ENCODE measurements around the gene NEDD4.

Gene NEDD4

DNA sequence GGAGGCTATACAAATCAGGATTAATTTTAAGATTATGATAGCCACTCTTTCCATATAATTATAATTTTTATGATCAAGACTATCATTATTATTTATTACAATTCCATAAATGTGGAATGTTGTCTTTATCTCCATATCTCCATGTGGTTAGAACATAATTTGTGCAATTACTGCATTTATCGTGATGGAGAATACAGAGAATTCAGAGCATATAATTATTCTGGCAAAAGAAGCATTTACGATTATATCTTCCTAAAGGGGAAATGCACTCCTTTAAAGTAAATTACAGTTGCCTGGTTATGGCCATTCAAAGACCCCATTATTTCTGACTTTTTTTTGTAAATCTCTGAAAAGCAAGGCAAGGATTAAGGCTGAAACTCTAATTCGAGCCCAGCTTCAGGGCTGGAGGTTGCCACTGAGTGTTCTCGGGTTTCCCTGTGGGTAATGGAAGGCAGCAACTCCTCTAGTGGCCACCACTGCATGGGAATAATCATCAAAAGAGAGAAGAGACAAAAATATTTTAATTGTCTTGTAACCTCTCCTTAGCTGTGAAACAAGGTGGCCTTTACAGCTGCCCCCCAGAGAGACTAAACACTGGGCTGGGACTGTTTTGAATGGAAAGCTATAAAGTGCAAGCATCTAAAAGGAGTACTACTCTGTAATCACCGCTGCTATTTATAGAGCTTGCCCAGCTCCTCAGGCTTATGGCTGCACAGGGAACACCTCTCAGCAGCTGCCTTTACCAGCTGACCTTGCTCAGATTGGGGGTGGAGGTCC, 190.6 kb downstream of the NEDD4 start:
- H3K4me3 ChIP-seq (ENCODE audit: low read depth, low read length), result no peak overlapping the region
- DNase-seq (ENCODE audit: low read depth), result no peak
- TF ChIP-seq, protein P1, sequence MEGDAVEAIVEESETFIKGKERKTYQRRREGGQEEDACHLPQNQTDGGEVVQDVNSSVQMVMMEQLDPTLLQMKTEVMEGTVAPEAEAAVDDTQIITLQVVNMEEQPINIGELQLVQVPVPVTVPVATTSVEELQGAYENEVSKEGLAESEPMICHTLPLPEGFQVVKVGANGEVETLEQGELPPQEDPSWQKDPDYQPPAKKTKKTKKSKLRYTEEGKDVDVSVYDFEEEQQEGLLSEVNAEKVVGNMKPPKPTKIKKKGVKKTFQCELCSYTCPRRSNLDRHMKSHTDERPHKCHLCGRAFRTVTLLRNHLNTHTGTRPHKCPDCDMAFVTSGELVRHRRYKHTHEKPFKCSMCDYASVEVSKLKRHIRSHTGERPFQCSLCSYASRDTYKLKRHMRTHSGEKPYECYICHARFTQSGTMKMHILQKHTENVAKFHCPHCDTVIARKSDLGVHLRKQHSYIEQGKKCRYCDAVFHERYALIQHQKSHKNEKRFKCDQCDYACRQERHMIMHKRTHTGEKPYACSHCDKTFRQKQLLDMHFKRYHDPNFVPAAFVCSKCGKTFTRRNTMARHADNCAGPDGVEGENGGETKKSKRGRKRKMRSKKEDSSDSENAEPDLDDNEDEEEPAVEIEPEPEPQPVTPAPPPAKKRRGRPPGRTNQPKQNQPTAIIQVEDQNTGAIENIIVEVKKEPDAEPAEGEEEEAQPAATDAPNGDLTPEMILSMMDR (IDR thresholded peaks at IDR 0.05; ENCODE audit: low read depth, low read length, missing control alignments), result no peak

DNA sequence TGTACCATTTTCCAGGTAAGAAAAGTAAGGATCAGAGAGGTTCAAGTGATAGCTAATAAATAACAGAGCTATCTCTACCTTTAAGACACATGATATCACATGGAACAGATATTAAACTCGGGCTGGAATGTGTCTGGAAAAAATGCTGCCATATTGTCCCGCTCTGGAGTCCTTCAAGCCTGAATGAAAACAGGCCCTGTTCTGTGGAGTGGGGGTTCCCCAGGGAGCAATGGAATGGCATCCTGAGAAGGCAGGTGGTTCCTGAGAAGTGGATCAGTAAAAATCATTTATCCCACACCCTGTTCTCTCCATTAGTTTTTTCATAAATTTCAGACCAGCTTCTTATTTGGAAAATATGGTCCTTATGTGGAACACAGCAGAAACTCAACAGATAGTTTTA, 193.2 kb downstream of the NEDD4 start:
- no peak overlapping the region for H3K4me3 ChIP-seq (ENCODE audit: low read depth, low read length)
- no peak for DNase-seq (ENCODE audit: low read depth)
- TF ChIP-seq, protein P1 (IDR thresholded peaks at IDR 0.05; ENCODE audit: low read depth, low read length, missing control alignments), result no peak

DNA sequence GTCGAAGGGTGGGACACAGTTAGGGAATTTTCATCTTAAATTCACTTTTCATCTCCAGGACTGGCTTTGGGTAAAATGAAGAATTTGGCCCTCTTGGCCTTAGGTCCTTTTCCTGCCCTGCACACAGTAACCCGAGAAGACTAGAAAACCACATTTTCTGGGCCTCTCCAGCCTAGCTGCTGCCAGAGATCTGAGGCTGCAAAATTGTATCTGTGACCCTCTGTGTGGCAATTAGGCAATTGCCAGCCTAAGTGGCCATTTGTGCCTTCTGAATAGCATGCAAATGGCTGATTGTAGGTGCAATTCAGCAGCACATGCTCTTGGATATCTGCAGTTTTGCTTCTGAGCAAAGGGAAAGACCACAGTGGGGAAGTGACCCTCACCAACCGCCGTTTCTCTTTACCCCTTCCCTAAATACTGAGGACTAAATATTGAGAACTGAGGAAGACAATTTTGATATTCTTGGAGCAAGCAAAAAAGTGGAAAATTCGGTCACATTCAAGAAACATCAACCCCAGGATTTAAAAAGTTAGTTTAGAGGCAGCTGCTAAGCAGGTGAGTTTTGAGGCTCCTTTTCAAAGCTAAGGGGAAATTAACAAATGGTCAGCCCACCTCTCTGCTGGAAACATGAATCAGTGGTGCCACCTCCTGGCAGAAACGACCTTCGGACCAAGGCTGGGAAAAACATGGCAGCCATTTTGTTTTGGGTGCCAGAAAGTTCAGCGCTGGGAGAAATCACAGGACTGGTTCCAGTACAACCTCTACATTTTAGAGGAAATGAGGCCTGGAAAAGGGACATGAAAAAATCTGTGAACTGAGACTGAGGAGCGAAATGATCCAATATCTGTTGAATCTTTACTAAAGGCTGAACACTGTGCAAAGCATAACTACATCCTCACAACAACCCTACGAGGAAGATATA, 193.9 kb downstream of the NEDD4 start:
- DNase-seq (ENCODE audit: low read depth), result peak; percentile 12
- no peak overlapping the region for H3K4me3 ChIP-seq (ENCODE audit: low read depth, low read length)
- TF ChIP-seq, protein P1 (IDR thresholded peaks at IDR 0.05; ENCODE audit: low read depth, low read length, missing control alignments), result peak; percentile 62

DNA sequence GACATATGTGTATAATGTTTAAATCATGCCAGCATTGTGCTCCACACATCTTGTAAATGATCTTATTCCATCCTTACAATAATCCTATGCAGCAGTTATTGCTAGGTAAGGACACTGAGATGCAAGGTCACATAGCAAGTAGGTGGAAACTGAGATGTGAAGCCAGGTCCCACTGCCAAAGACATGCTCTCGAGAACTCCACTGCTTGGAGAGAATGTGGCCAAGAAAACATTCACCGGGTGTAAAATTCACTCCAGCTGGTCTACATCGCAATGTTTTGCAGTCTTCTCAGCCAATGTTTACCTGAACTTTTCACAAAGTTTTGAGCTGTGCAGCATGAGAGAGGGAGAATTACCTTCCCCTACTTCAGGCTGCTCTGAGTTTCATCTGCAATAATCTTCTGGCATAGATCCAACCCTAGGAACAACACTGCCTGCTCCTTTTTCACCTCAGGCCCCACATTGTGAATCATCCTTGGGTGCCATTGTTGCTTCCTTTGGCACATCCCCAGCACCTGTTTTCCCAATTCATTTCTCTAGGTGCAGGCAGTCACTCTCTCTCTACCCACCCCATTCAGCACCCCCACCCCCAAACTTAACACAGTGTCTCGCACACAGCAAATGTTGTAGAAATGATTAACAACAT, 197.0 kb downstream of the NEDD4 start:
- no peak overlapping the region for H3K4me3 ChIP-seq (ENCODE audit: low read depth, low read length)
- TF ChIP-seq, protein P1 (IDR thresholded peaks at IDR 0.05; ENCODE audit: low read depth, low read length, missing control alignments), result no peak
- DNase-seq (ENCODE audit: low read depth), result no peak

DNA sequence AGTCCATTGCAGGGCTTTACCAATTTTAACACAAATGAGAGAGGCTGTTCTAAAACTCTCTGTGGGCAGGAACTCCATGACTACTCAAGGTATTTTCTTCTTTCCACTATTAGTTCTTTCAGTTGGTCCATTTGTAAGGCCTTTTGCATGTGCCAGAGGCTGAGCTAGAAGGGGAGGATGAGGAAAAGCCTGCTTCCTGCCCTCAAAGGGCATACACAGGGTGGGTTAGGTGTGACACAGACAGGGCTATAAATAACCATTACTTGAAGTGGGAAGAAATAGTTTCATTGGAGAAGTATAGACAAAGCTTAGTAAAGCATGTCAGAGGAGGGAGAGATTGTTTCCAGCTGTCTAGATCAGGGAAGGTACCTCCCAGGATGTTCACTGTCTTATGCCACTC, 198.4 kb downstream of the NEDD4 start:
- TF ChIP-seq, protein P1 (IDR thresholded peaks at IDR 0.05; ENCODE audit: low read depth, low read length, missing control alignments), result no peak
- DNase-seq (ENCODE audit: low read depth), result no peak
- no peak overlapping the region for H3K4me3 ChIP-seq (ENCODE audit: low read depth, low read length)

DNA sequence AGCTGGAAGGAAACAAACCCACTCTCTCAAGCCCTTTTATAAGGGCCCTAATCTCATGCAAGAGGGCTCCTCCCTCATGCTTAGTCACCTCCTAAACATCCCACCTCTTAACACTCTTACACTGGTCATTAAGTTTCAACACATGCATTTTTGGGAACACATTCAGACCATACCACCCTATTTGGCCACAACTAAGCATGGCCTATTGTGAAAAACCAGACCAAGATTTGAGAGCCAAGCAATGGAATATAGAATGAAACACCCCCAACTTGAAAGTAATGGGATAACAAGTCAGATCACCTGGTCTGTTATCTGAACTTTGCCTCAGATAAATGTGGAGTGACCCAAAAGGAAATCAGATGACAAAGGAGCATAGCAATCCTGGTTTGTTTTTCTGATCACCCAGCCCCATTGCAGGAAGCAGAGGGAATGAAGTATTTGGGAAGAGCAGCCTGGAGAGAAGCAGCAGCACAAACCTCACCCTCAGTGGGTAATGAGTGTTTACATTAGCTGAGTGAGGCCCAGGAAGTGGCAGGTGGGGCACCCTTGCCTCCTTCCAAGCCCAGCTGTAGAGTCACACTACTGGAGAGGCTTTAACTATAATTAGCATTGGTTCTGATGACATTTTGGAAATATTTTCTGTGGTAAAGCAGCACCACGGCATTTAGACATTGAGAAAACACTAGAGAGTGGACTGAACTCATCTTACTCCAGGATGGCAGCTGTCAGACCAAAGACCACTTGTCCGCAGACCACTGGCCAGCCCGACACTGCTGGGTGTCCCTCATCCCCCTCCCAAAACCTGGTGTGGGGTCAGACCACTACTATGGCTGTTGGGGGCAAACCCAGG, 201.6 kb downstream of the NEDD4 start:
- H3K4me3 ChIP-seq (ENCODE audit: low read depth, low read length), result no peak overlapping the region
- no peak for DNase-seq (ENCODE audit: low read depth)
- TF ChIP-seq, protein P1 (IDR thresholded peaks at IDR 0.05; ENCODE audit: low read depth, low read length, missing control alignments), result no peak
